ENCODE data around the gene LMAN1L. TPM values are rescaled to one million over a fixed set of nuclear protein-coding genes. Genes with fewer than 3 reads are reported as not detected.

Gene LMAN1L
- total and polyA plus RNA-seq, 4 donors, result 0.08 TPM; not detected in 3

DNA sequence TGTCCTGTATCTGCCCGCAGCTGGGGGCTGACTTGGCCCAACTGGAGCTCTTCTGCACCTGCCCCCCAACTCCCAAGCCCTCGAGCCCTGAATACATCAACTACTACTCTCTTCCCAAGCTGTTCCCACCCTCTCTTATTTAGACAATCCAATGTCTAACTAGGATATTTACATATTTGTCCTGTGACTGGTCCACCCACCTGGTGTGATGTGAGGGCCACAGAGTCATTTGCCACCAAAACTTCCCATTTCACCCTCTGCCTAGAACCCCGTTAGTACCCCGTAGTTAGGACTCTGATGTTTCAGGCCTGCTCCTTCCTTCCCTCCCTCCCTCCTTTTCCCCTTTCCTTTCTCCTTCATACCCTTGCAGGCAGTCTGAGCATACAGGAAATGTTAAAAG lies 20.2 kb downstream of the LMAN1L start:
- no peak for TF ChIP-seq CTCF (IDR thresholded peaks at IDR 0.05; ENCODE audit: low read depth, low read length, missing input control)
- no peak for TF ChIP-seq RAD21 (IDR thresholded peaks at IDR 0.05)
- TF ChIP-seq HNF4G (IDR thresholded peaks at IDR 0.05), result no peak
- TF ChIP-seq YY1 (IDR thresholded peaks at IDR 0.05), result no peak
- TF ChIP-seq FOXA1 (IDR thresholded peaks at IDR 0.05), result no peak
- TF ChIP-seq HNF4A (conservative IDR thresholded peaks at IDR 0.05), result no peak
- TF ChIP-seq EGR1 (IDR thresholded peaks at IDR 0.05; ENCODE audit: low read depth in 2 of 2), result no peak
- no peak for TF ChIP-seq GABPA (IDR thresholded peaks at IDR 0.05 in 1 of 2, conservative IDR thresholded peaks at IDR 0.05 in 1 of 2)
- H3K4me1 ChIP-seq (ENCODE audit: control insufficient read depth in 4 of 4, insufficient read depth in 4 of 4, low read length in 3 of 4), result no peaks in the 10 kb centered on the region
- DNase-seq (ENCODE audit: low spot score), result no peak

DNA sequence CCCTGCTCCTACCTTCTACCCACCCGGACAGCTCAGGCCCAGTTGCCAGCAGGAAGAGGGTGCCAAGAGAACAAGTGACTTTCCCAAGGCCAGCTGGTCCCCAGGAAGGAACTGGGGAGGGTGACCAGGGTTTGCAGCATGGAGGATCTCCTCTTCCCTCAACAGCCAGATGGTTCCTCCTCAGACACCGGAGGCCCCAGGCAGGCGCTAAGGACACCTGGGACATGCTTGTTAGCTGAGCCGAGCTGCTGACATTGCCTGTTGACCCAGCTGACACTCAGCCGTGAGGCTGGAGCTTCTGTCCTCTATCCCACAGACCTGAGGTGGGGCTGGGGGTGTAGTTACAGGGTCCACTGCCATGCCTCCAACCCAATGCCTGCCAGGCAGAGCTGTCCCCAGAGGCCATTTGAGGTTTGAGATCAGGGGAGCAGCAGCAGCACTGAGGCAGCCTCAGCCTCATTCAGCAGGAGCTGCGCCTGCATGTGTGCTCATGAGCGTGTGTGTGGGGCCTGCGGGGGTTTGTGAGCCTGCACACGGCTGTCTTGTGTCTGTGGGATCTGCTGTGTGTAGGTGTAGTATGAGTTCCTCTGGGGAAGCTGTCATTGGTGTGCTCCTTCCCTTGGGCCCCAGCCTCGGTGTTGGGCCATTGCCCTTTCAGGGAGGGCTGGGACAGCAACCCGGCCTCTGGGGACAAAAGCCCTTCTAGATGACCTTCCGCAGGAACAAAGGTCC lies 20.9 kb downstream of the LMAN1L start:
- peaks cover 0 to 13% (median 8%) of the 10 kb centered on the region in 4 donors for H3K36me3 ChIP-seq (ENCODE audit: control insufficient read depth in 4 of 4, insufficient read depth in 3 of 4, low read depth in 1 of 4, low read length in 3 of 4)
- no peaks in the 10 kb centered on the region for H3K9me3 ChIP-seq (ENCODE audit: control insufficient read depth in 4 of 4, low read length in 3 of 4)
- no peaks in the 10 kb centered on the region for H3K4me1 ChIP-seq (ENCODE audit: control insufficient read depth in 4 of 4, insufficient read depth in 4 of 4, low read length in 3 of 4)
- WGBS, result 82% methylated on average over 12 of the region's 12 CpGs
- no peak overlapping the region for H3K9ac ChIP-seq (ENCODE audit: low read depth in 1 of 2, low read length in 2 of 2)
- TF ChIP-seq MAX (IDR thresholded peaks at IDR 0.05) (no peak), HNF4G (IDR thresholded peaks at IDR 0.05) (no peak), CTCF (IDR thresholded peaks at IDR 0.05; ENCODE audit: low read depth, low read length, missing input control) (no peak), TAF1 (conservative IDR thresholded peaks at IDR 0.05) (no peak), YY1 (IDR thresholded peaks at IDR 0.05) (no peak), ZBTB33 (IDR thresholded peaks at IDR 0.05) (no peak), RXRA (IDR thresholded peaks at IDR 0.05) (no peak), RAD21 (IDR thresholded peaks at IDR 0.05) (no peak)
- TF ChIP-seq, protein P1, sequence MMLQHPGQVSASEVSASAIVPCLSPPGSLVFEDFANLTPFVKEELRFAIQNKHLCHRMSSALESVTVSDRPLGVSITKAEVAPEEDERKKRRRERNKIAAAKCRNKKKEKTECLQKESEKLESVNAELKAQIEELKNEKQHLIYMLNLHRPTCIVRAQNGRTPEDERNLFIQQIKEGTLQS (IDR thresholded peaks at IDR 0.05), result no peak
- no peak for DNase-seq (ENCODE audit: low spot score)
- no peak overlapping the region for H3K27ac ChIP-seq (ENCODE audit: low read depth in 1 of 2, low read length in 2 of 2)
- no peak overlapping the region for H3K4me3 ChIP-seq (ENCODE audit: low read depth in 1 of 3, low read length in 3 of 3)
- no peaks in the 10 kb centered on the region for H3K27me3 ChIP-seq (ENCODE audit: control insufficient read depth in 4 of 4, insufficient read depth in 4 of 4, low read length in 3 of 4)

More for the DNA sequence above, 20.2 kb downstream of the LMAN1L start:
- 80% methylated on average over 4 of the region's 4 CpGs for WGBS
- Histone ChIP-seq H3K4me3 (ENCODE audit: low read depth in 1 of 3, low read length in 3 of 3) (no peak overlapping the region), H3K9ac (ENCODE audit: low read depth in 1 of 2, low read length in 2 of 2) (no peak overlapping the region), H3K36me3 (ENCODE audit: control insufficient read depth in 4 of 4, insufficient read depth in 3 of 4, low read depth in 1 of 4, low read length in 3 of 4) (peaks cover 0 to 12% (median 3%) of the 10 kb centered on the region in 4 donors), H3K9me3 (ENCODE audit: control insufficient read depth in 4 of 4, low read length in 3 of 4) (no peaks in the 10 kb centered on the region), H3K27ac (ENCODE audit: low read depth in 1 of 2, low read length in 2 of 2) (no peak overlapping the region), H3K27me3 (ENCODE audit: control insufficient read depth in 4 of 4, insufficient read depth in 4 of 4, low read length in 3 of 4) (peaks cover 0 to 2% (median 0%) of the 10 kb centered on the region in 4 donors)
